SH-SY5Y (cell line): ENCODE data around the gene WDFY4.

Experiments
- GATA2 ChIP-seq: IDR thresholded peaks from 2 replicates; pipeline ENCODE4 v1.6.1; 2011; ENCODE audit warnings: mild to moderate bottlenecking, low read depth, low read length
- GATA3 ChIP-seq: IDR thresholded peaks from 2 replicates; pipeline ENCODE4 v1.6.1; 2011; ENCODE audit warnings: low read depth, mild to moderate bottlenecking, low read length, moderate library complexity

DNA sequence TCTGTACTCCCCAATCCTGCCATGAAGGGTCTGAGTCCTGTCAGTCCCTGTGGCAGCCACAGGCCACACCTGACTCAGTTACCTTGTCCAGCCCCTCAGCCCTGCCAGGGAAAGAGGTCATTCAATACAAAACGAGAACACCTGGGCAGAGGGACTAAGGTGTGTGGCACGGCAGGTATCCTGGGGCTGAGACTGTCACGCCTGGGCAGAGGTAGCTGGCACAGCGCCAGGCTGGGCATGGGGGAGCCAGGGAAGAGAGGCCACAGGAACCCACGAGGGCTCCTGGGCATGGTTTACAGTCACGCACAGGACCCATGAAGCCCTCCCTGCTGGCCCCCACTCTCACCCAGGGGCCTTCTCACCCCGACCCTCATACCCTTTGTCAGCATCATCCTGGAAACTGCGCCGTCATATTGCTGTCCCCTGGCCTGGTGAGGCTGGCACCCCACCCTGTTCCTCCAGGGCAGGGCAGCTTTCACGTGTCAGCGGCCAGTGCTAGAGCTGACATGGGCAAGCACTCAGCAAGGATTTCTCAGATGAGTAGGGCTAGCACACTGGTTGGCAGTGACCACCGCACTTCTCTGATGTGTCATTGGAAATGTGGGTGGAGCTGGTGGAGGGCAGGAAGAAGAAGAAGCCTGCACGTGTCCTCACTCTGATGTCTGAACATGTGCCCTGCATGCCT, 212.2 kb downstream of the WDFY4 start:
- no peak for TF ChIP-seq GATA2
- TF ChIP-seq GATA3, result no peak
